Calu3 (cell line): ENCODE measurements around the gene EMX2. TPM values are rescaled to one million over a fixed set of nuclear protein-coding genes. Genes with fewer than 3 reads are reported as not detected.

Experiments used
- BruUV-seq: library from RNA; stranded (reverse); fragments of 400-500 nt; replicated peaks from 2 replicates; lab custom pipeline; 2021; lab: Mats Ljungman, UMichigan
- CTCF ChIA-PET: fragments of 300-600 bp; sonication (Branson Sonifier 250); formaldehyde crosslinking; loops from one replicate; lab custom pipeline; 2022; ENCODE audit warnings: antibody characterized with exemption; lab: Charles Lee
- DNase-seq: peaks from one replicate; pipeline ENCODE4 v3.0.0; 2022
- H3K27ac Mint-ChIP-seq: one replicate; pipeline ENCODE4 v1.8.0; 2022; ENCODE audit warnings: mixed read lengths; ENCODE audit not compliant: unreplicated experiment
- H3K27me3 Mint-ChIP-seq: one replicate; pipeline ENCODE4 v1.8.0; 2022; ENCODE audit warnings: mixed read lengths; ENCODE audit not compliant: unreplicated experiment
- H3K36me3 Mint-ChIP-seq: one replicate; pipeline ENCODE4 v1.8.0; 2022; ENCODE audit warnings: mild to moderate bottlenecking, moderate library complexity, mixed read lengths; ENCODE audit not compliant: insufficient read depth, unreplicated experiment
- H3K4me1 Mint-ChIP-seq: one replicate; pipeline ENCODE4 v1.8.0; 2022; ENCODE audit warnings: mild to moderate bottlenecking, low read depth, mixed read lengths; ENCODE audit not compliant: unreplicated experiment
- H3K4me3 Mint-ChIP-seq: one replicate; pipeline ENCODE4 v1.8.0; 2022; ENCODE audit warnings: mild to moderate bottlenecking, low read depth, moderate library complexity, mixed read lengths; ENCODE audit not compliant: unreplicated experiment
- H3K9me3 Mint-ChIP-seq: one replicate; pipeline ENCODE4 v1.8.0; 2022; ENCODE audit warnings: low read depth, mixed read lengths; ENCODE audit not compliant: unreplicated experiment
- CTCF ChIP-seq: fragments of 200-600 bp; IDR thresholded peaks from one replicate; pipeline ENCODE4 v1.8.0; 2022; ENCODE audit warnings: antibody characterized with exemption; ENCODE audit not compliant: unreplicated experiment
- intact Hi-C: fragments of 100-400 bp; cut with micrococcal nuclease; formaldehyde crosslinking; loops from one replicate; pipeline ENCODE4 v1.10.0; 2022; ENCODE audit not compliant: unreplicated experiment
- total RNA-seq: library from RNA; stranded (reverse); gene quantifications from 2 replicates; pipeline ENCODE4 v1.2.3, GENCODE V29; 2022

EMX2 gene
- total RNA-seq, 1 experiment from 2014 or later: not detected

DNA sequence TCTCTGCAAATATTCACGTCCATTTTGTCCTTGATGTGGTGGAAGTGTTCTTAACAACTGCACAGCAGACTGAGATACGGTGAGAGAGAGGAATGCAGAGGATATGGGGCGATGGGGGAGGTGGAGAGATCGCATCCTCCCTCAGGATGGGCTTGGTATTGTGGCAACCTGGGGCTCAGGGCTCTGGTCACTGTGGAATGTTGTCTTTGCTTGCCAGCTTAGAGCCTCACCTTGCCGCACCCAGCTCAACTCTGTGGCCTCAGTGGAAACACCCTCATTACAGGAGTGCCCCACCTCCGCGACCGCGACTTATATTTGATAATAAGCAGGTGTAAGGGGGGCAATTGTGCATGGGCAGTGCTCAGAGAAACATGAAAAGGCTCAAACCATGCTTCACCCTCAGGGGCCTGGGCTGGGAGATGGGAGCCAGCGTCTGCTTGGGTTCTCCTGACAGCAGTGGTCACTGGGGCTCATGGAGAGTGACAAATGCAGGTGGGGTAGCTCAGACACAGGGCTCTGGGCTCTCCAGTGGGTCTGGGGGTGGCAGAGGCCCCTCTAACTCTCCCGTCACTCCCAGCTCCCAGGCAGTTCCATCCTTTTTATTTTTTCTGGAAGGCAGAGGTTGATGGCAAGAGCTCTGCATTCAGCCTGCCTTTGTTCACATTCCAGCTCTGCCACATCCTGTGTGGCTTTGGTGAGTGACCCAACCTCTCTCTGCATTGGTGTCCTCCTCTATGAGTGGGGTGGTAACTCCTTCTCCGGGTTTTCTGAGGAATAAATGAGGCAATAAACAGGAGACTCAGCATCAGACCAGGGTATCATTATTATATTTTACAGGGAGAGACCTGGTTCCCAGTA lies 43.1 kb upstream of the EMX2 start:
- Mint-ChIP-seq H3K4me3 (no peak overlapping the region), H3K27ac (no peak overlapping the region), H3K4me1 (peaks cover 7% of the 10 kb centered on the region), H3K36me3 (no peaks in the 10 kb centered on the region), H3K9me3 (no peaks in the 10 kb centered on the region), H3K27me3 (peaks cover 61% of the 10 kb centered on the region)
- CTCF ChIA-PET: no interaction called here
- TF ChIP-seq CTCF: no peak
- BruUV-seq: no TSS peak
- intact Hi-C loops: loop anchor here (10.0 kb wide), 2 partner anchors 925 to 1045 kb away; no protein-coding TSS in a partner anchor
- no peak for DNase-seq

DNA sequence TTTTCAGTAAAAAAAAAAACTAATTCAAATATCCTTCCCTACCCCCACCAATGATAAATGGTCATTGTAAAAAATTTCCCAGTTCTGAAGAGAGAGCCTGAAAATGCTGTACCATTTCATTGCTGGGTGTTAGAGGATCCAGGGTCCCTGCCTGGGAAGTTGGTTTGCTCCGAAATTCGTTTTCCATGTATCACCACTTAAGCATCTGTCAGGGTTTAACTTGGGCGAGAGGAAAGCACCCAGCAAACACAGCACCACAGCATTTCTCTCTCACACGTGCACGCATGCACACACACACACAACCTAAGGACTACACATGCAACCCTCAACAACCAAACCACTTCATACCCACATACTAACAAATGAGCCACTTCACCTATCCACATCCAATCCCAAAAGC lies 42.1 kb upstream of the EMX2 start:
- Mint-ChIP-seq H3K4me3 (no peak overlapping the region), H3K27ac (no peak overlapping the region), H3K4me1 (peaks cover 7% of the 10 kb centered on the region), H3K36me3 (no peaks in the 10 kb centered on the region), H3K9me3 (no peaks in the 10 kb centered on the region), H3K27me3 (peaks cover 59% of the 10 kb centered on the region)
- intact Hi-C loops: no loop called here
- DNase-seq: no peak
- no TSS peak for BruUV-seq
- no peak for TF ChIP-seq CTCF
- CTCF ChIA-PET: no interaction called here

DNA sequence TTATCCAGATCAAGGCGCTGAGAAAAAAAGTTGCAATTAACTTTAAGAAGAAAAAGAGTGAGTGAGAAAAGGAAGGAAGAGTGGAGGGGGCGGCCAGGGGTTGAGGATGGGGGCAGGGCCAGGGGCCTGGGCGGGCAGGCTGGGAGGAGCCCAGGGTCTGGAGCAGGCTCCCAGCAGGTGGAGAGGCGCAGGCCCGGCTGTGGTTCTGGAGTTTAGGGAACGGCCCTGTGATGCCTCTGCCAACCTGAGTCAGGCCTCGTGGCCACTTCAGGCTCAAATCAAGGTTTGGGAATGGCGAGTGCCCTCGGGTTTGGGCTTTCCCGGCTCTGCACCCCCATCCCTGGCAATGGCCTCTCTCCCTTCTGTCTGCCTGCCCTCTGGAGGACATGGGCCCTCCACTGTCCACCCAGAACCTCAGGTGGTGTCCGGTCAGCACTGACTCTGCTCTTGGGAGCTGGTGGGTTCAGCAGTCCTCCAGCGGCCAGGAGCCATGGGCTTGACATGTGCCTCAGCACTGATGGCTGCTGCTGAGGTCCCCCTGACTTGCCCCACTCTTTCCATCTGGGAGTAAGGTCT lies 41.0 kb upstream of the EMX2 start:
- TF ChIP-seq CTCF: no peak
- DNase-seq: no peak
- intact Hi-C loops: no loop called here
- BruUV-seq: no TSS peak
- no peaks in the 10 kb centered on the region for H3K9me3 Mint-ChIP-seq
- CTCF ChIA-PET: no interaction called here
- peaks cover 2% of the 10 kb centered on the region for H3K4me1 Mint-ChIP-seq
- H3K36me3 Mint-ChIP-seq: no peaks in the 10 kb centered on the region
- no peak overlapping the region for H3K4me3 Mint-ChIP-seq
- H3K27me3 Mint-ChIP-seq: peaks cover 59% of the 10 kb centered on the region
- no peak overlapping the region for H3K27ac Mint-ChIP-seq

- TF ChIP-seq CTCF: no peak
- H3K27ac Mint-ChIP-seq: no peak overlapping the region
- no peaks in the 10 kb centered on the region for H3K36me3 Mint-ChIP-seq
- no peak overlapping the region for H3K4me3 Mint-ChIP-seq
- H3K9me3 Mint-ChIP-seq: no peaks in the 10 kb centered on the region
- BruUV-seq: no TSS peak
- intact Hi-C loops: no loop called here
- CTCF ChIA-PET: no interaction called here
- H3K27me3 Mint-ChIP-seq: peaks cover 56% of the 10 kb centered on the region
- DNase-seq: no peak
- no peaks in the 10 kb centered on the region for H3K4me1 Mint-ChIP-seq
These were observed 39.9 kb upstream of the EMX2 start for GRCh38 chr10:117502421-117503243.
